ENCODE measurements around the gene DNM1. TPM values are rescaled to one million over a fixed set of nuclear protein-coding genes. Genes with fewer than 3 reads are reported as not detected.
A peak's percentile ranks its signal among the peaks of the same experiment; 100 is the strongest.

DNM1 gene
- total and polyA plus RNA-seq, 10 of the 15 experiments (the other 5 are each of a cell fraction or from before 2014, with no cell fraction given): 0.06 to 0.67 (median 0.19) TPM; not detected in 3

- peaks cover 0 to 10% of the 10 kb centered on the region in 2 experiments; a peak in 2 of 4 replicates for H3K36me3 ChIP-seq (ENCODE audit: control insufficient read depth in 2 of 2, insufficient read depth in 2 of 2, low read length in 1 of 2)
- H3K27me3 ChIP-seq (replicated peaks in 1 of 2; ENCODE audit: control insufficient read depth in 2 of 2, insufficient read depth in 2 of 2, low read length in 1 of 2): no peaks in the 10 kb centered on the region
- intact Hi-C loops (cut with micrococcal nuclease; ENCODE audit: unreplicated experiment): loop anchor here (1.0 kb wide), 1 partner anchor 33 kb away; the partner anchor contains the start of gene PTGES2
- DNase-seq (ENCODE audit: low read depth, low spot score) (no peak), FAIRE-seq (no peak), ATAC-seq (peak; percentile 48)
- WGBS (ENCODE audit: insufficient coverage, insufficient replicate concordance, low lambda C conversion rate, missing lambda C conversion rate): under 1% methylated on average over 23 of the region's 23 CpGs
- ChIA-PET CTCF (interaction anchor here (0.8 to 1.2 kb wide), 3 partner anchors 27 to 86 kb away, joined by 3 read pairs; no protein-coding TSS in a partner anchor), POLR2A (interaction anchor here (1.5 to 2.4 kb wide), 2 partner anchors 9 to 115 kb away, joined by 5 to 6 read pairs; partner anchors contain the start of genes GOLGA2 and SWI5), SMC1A (ENCODE audit: uncharacterized antibody, unreplicated experiment) (interaction anchor here (1.3 to 1.6 kb wide), 3 partner anchors 30 to 181 kb away, joined by 3 to 5 read pairs (median 4); partner anchors contain the start of genes GOLGA2 and SWI5), RAD21 (ENCODE audit: unreplicated experiment) (interaction anchor here (1.1 kb wide), 1 partner anchor 30 kb away, joined by 3 read pairs; no protein-coding TSS in a partner anchor)
- peak overlapping the region; percentile 88 for H3K9ac ChIP-seq (ENCODE audit: control insufficient read depth, insufficient read depth, low read length)
- peak overlapping the region; percentile 80 for H2AFZ ChIP-seq (ENCODE audit: control insufficient read depth, low read depth, low read length)
- no peaks in the 10 kb centered on the region for H4K20me1 ChIP-seq (ENCODE audit: control insufficient read depth, insufficient read depth)
- in situ Hi-C loops (cut with MboI): no loop called here
- peak overlapping the region; percentile 99 for H3K4me3 ChIP-seq
- H3K4me1 ChIP-seq (ENCODE audit: control insufficient read depth, insufficient read depth, low read length): peaks cover 8% of the 10 kb centered on the region
- peak overlapping the region; percentile 72 for H3K4me2 ChIP-seq (ENCODE audit: control insufficient read depth, insufficient read depth)
- peaks cover 9% of the 10 kb centered on the region for H3K79me2 ChIP-seq (ENCODE audit: control insufficient read depth, insufficient read depth, low read length)
- H3K27ac ChIP-seq (ENCODE audit: control insufficient read depth, insufficient read depth): peak overlapping the region; percentile 66; the same call in 1 of the 2 replicates
- TSS peak; percentile 79 for BruUV-seq (replicated peaks)
- TF ChIP-seq EGR1 (IDR thresholded peaks at IDR 0.05; ENCODE audit: borderline replicate concordance in 1 of 2, low read depth in 2 of 2, low read length in 2 of 2) (peak in 1 of 2 experiments; percentile 86; a peak in 2 of 3 replicates), ZNF207 (IDR thresholded peaks at IDR 0.05; ENCODE audit: borderline replicate concordance) (no peak)
- H3K9me3 ChIP-seq (replicated peaks; ENCODE audit: control insufficient read depth, insufficient read depth, low read length): no peaks in the 10 kb centered on the region
Measured at GRCh38 chr9:128160603-128160987, 42.6 kb upstream of the DNM1 start.

DNA sequence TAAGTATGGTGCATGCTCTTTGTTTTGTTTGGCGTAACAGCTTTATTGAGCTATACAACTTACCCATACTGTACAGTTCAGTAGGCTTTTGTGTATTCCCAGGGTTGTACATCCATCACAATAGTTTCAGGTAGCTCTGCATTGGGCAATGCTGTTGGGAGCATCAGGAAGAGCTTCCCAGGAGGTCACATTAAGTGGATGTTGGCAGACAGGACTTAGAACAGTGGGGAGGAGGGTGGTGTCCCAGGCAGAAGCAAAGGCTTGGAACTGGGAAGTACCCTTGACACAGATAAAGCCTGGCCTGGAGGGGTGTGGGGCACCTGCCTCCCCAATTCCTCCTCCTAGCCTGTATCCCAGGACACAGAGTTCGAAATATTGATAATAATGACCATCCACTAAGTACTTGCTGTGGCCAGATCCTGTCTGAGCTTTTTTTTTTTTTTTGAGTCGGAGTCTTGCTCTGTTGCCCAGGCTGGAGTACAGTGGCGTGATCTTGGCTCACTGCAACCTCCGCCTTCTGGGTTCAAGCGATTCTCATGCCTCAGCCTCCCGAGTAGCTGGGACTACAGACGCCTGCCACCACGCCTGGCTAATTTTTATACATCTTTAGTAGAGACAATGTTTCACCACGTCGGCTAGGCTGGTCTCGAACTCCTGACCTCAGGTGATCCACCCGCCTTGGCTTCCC lies 41.8 kb upstream of the DNM1 start:
- Histone ChIP-seq H3K4me3 (peak overlapping the region; percentile 99; the same call in 1 of the 2 replicates), H3K36me3 (ENCODE audit: control insufficient read depth in 2 of 2, insufficient read depth in 2 of 2, low read length in 1 of 2) (peaks cover 0 to 11% of the 10 kb centered on the region in 2 experiments; a peak in 2 of 4 replicates), H2AFZ (ENCODE audit: control insufficient read depth, low read depth, low read length) (no peak overlapping the region), H3K27ac (ENCODE audit: control insufficient read depth, insufficient read depth) (no peak overlapping the region), H3K27me3 (replicated peaks in 1 of 2; ENCODE audit: control insufficient read depth in 2 of 2, insufficient read depth in 2 of 2, low read length in 1 of 2) (no peaks in the 10 kb centered on the region), H3K4me2 (ENCODE audit: control insufficient read depth, insufficient read depth) (peak overlapping the region; percentile 72), H4K20me1 (ENCODE audit: control insufficient read depth, insufficient read depth) (no peaks in the 10 kb centered on the region), H3K4me1 (ENCODE audit: control insufficient read depth, insufficient read depth, low read length) (peaks cover 8% of the 10 kb centered on the region), H3K9ac (ENCODE audit: control insufficient read depth, insufficient read depth, low read length) (no peak overlapping the region), H3K79me2 (ENCODE audit: control insufficient read depth, insufficient read depth, low read length) (peaks cover 9% of the 10 kb centered on the region), H3K9me3 (replicated peaks; ENCODE audit: control insufficient read depth, insufficient read depth, low read length) (no peaks in the 10 kb centered on the region)
- in situ Hi-C loops (cut with MboI) (no loop called here), intact Hi-C loops (cut with micrococcal nuclease; ENCODE audit: unreplicated experiment) (no loop called here)
- ChIA-PET CTCF (interaction anchor here (0.8 to 1.2 kb wide), 4 partner anchors 26 to 87 kb away, joined by 3 to 4 read pairs (median 3); no protein-coding TSS in a partner anchor), SMC1A (ENCODE audit: uncharacterized antibody, unreplicated experiment) (interaction anchor here (1.6 kb wide), 1 partner anchor 29 kb away, joined by 5 read pairs; no protein-coding TSS in a partner anchor), POLR2A (interaction anchor here (1.5 to 2.4 kb wide), 2 partner anchors 8 to 115 kb away, joined by 5 to 6 read pairs; partner anchors contain the start of genes GOLGA2 and SWI5), RAD21 (ENCODE audit: unreplicated experiment) (no interaction called here)
- no peak for DNase-seq (ENCODE audit: low read depth, low spot score)
- FAIRE-seq: no peak
- 93% methylated on average over 13 of the region's 13 CpGs for WGBS (ENCODE audit: insufficient coverage, insufficient replicate concordance, low lambda C conversion rate, missing lambda C conversion rate)
- no peak for ATAC-seq
- no TSS peak for BruUV-seq (replicated peaks)
- TF ChIP-seq, protein P1, sequence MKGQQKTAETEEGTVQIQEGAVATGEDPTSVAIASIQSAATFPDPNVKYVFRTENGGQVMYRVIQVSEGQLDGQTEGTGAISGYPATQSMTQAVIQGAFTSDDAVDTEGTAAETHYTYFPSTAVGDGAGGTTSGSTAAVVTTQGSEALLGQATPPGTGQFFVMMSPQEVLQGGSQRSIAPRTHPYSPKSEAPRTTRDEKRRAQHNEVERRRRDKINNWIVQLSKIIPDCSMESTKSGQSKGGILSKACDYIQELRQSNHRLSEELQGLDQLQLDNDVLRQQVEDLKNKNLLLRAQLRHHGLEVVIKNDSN (IDR thresholded peaks at IDR 0.05; ENCODE audit: borderline replicate concordance, extremely low read length, insufficient read depth, low read depth, low read length): no peak
- TF ChIP-seq ZNF592 (IDR thresholded peaks at IDR 0.05): no peak
- no peak for TF ChIP-seq SMC3 (IDR thresholded peaks at IDR 0.05; ENCODE audit: borderline replicate concordance, low read length)
- no peak for TF ChIP-seq RELA (IDR thresholded peaks at IDR 0.05; ENCODE audit: borderline replicate concordance, partially characterized antibody)
- no peak for TF ChIP-seq ZBED1 (IDR thresholded peaks at IDR 0.05; ENCODE audit: borderline replicate concordance)
